Loucy (cell line): ENCODE data around the gene COX19.

Experiments used
- EZH2phosphoT487 ChIP-seq: fragments of 200-600 bp; IDR thresholded peaks from 2 replicates; pipeline ENCODE4 v1.6.1; 2018; ENCODE audit warnings: antibody characterized with exemption, mild to moderate bottlenecking, moderate library complexity, borderline replicate concordance
- TF ChIP-seq, protein P1 (sequence below): fragments of 200-600 bp; sonication (generic); conservative IDR thresholded peaks from 2 replicates; pipeline ENCODE4 v1.5.1; 2014; ENCODE audit warnings: mild to moderate bottlenecking, antibody characterized with exemption, low read length

DNA sequence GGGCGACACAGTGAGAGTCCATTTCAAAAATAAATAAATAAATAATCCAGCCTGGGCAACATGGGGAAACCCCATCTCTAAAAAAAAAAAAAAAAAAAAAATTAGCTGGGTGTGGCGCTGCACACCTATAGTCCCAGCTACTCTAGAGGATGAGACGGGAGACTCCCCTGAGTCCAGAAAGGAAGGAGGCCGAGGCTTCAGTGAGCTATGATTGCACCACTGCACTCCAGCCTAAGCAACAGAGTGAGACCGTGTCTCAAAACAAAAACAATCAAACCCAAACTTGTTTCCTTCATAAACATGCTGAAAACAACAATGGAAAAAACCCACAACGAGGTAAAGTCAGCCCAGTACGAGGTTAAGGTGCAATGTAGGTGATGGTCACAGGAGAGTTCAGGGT lies 1.2 kb downstream of the COX19 start:
- TF ChIP-seq EZH2phosphoT487: no peak
- TF ChIP-seq, protein P1, sequence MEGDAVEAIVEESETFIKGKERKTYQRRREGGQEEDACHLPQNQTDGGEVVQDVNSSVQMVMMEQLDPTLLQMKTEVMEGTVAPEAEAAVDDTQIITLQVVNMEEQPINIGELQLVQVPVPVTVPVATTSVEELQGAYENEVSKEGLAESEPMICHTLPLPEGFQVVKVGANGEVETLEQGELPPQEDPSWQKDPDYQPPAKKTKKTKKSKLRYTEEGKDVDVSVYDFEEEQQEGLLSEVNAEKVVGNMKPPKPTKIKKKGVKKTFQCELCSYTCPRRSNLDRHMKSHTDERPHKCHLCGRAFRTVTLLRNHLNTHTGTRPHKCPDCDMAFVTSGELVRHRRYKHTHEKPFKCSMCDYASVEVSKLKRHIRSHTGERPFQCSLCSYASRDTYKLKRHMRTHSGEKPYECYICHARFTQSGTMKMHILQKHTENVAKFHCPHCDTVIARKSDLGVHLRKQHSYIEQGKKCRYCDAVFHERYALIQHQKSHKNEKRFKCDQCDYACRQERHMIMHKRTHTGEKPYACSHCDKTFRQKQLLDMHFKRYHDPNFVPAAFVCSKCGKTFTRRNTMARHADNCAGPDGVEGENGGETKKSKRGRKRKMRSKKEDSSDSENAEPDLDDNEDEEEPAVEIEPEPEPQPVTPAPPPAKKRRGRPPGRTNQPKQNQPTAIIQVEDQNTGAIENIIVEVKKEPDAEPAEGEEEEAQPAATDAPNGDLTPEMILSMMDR: no peak
